ENCODE data around the gene TTLL11.

- TF ChIP-seq POLR2AphosphoS5 (IDR thresholded peaks at IDR 0.05) (no peak), CTCF (IDR thresholded peaks at IDR 0.05) (no peak)
These were observed 182.5 kb downstream of the TTLL11 start for GRCh38 chr9:121910491-121911040.

All from prostate gland (tissue), 2 donors.